NCI-H524 treated with DMSO at 0.1 percent for 48 hours (cell line): ENCODE results near the gene AKAP13.

Experiments
- DNase-seq: peaks from one replicate; lab custom pipeline; 2025; lab: John Stamatoyannopoulos, UW

The AKAP13 gene

GRCh38 chr15:85672332-85673084 lies 292.1 kb downstream of the AKAP13 start:
- no peak for DNase-seq

GRCh38 chr15:85673326-85673725 lies 292.9 kb downstream of the AKAP13 start:
- no peak for DNase-seq

DNA sequence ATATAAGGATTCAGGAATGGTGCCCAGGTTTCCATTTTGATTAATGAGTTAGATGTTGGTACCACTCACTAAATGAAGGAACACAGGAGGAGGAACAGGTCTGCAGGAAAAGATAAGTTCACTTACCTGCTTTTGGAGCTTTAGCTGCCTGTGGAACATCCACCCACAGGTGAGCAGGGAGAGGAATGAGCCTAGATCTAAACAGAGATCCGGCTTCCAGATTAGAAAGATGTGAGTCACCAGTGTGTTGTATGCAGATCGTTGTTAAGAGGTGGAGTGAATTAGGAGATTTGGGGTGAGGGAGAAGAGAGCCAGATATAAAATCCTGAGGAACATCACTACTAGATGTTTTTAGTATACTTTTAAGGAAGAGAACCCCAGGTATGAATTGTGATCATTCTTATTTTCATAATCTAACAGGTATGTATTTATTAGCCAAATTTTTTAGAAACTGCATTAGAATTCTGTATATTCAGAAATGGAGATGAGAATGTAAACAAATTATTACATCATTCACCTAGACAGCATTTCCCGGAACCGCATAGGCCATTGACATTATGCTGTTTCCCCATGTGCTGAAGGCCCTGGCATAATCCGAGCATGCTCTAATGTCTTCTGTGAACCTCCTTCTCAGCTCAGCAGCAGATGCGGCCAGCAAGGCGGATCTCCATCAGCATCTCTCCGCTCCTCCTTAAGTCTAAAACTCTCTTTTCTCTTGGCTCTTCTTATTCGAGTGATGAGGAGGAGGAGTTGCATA lies 296.1 kb downstream of the AKAP13 start:
- no peak for DNase-seq

DNA sequence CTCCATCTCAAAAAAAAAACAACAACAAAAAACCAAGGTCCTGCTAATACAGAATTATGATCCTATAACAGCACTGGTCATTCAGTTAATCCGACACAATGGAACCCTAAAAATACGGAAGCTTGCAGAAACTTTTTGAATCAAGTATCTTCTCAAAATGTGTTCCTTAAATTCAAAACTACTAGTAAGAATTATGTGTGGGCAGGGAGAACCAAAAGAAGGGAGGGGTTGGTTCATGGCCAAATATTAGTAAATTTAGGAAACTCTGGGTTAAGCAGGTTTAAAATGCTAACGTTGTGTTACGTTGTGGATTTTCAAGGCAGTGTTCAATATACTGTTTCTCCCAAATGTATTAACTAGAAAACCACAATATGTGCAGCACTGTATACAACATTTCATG lies 298.8 kb downstream of the AKAP13 start:
- DNase-seq: no peak

- DNase-seq: no peak
These were observed 301.0 kb downstream of the AKAP13 start for GRCh38 chr15:85681386-85681785.

- no peak for DNase-seq
These were observed 303.8 kb downstream of the AKAP13 start for GRCh38 chr15:85684174-85684710.

- no peak for DNase-seq
These were observed 305.0 kb downstream of the AKAP13 start for GRCh38 chr15:85685356-85685755.

DNA sequence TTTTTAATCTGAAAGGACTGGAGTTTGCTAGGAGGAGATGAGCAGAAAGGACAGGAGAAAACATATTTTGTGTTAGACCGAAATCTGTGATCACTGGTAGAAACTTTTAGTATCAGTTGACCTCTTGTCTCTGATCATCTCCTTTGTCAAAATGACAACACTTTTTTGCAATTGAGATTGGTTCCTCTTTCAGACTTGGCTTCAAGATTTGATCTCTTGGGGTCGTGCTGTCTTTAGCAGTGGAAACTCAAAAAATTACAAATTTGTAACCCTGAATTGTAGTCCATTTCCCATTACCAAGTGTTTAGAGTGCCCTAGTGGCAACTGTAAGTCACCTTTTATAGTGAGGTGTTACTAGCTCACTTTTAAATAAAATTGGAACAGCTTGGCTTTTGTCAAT lies 306.9 kb downstream of the AKAP13 start:
- DNase-seq: no peak

DNA sequence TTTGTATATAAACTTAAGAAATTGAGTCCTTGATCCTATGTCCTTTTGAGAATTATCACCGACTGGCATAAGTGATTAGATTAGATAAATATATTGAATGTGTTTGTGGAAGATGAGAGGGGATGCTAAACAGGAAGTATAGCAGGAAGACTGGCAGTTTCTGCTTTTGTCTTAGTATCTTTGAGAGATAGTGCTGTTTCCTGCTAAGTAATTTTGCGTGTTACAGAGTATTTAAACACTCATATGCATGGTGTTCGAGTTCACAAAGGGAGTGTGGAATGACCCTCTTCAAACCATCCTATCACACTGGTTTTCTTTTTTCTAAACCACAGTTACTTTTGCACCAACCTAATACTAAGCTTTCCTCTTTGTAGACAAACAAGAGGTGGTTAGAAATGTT lies 308.3 kb downstream of the AKAP13 start:
- no peak for DNase-seq

DNA sequence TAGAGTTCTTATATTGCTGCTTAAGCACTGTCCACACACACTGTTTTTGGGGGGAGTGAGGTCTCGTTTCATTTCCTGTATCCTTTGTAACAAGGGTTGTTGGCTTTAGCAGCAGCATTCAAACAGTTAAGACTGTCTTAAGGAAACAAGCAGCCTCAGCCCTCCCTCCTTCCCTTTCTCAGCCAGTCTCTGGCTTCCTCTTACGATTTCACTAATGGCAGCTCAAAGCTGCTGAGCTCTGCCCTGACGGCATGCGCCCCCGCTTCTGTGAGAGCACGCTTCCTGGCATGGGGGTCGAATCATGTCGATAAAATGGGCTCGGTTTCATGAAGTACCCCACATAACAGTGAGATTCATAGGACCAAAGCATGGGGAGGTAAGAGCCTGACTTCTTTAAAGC lies 309.3 kb downstream of the AKAP13 start:
- no peak for DNase-seq

DNA sequence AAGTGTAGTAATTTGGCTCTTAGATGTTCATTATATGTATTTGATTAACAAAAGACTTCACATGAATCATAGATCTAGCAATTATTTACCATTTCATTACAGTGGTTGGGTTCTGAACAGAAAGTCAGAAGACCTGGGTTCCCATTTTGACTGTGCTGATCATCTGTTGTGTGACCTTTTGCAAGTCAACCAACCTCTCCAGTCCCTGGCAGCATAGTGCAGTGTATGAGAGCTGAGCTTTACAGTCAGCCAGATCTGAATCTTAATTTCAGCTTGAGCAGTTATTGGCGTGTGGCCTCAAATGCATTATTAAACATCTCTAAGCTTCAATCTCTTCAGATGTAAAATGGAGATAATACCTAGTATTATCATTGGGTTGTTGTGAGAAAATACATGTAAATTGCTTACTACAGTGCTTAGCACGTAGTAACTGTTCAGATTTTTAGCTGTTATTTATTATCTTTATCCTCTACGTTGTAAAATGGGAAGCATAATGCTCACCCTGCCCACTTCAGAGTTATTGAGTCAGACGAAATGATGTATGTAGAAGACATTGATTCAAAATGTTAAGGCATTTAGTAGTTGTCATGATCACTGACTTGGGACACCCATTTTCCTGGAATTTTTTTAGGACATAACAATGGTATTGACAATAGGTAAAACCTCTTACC lies 310.3 kb downstream of the AKAP13 start:
- no peak for DNase-seq

GRCh38 chr15:85691350-85692240 lies 311.2 kb downstream of the AKAP13 start:
- no peak for DNase-seq

- DNase-seq: no peak
These were observed 311.9 kb downstream of the AKAP13 start for GRCh38 chr15:85692321-85692720.

GRCh38 chr15:85692873-85693272 lies 312.5 kb downstream of the AKAP13 start:
- DNase-seq: peak; percentile 16

DNA sequence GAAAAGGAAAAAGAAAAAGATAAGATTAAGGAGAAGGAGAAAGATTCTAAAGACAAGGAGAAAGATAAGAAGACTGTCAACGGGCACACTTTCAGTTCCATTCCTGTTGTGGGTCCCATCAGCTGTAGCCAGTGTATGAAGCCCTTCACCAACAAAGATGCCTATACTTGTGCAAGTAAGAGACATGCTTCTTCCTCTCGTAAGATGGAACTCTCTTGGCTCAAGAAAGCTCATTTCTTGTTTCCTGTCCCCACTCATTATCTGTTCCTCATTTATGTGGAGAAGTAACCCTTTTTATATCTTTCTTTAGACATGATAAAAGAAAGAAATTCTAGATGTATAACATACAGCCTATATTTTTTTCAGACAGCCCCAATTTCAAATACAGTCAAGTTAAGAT lies 312.9 kb downstream of the AKAP13 start:
- no peak for DNase-seq

- DNase-seq: no peak
These were observed 313.7 kb downstream of the AKAP13 start for GRCh38 chr15:85694091-85694490.

- DNase-seq: no peak
These were observed 320.4 kb downstream of the AKAP13 start for GRCh38 chr15:85700767-85701166.

GRCh38 chr15:85702321-85703101 lies 322.1 kb downstream of the AKAP13 start:
- no peak for DNase-seq

DNA sequence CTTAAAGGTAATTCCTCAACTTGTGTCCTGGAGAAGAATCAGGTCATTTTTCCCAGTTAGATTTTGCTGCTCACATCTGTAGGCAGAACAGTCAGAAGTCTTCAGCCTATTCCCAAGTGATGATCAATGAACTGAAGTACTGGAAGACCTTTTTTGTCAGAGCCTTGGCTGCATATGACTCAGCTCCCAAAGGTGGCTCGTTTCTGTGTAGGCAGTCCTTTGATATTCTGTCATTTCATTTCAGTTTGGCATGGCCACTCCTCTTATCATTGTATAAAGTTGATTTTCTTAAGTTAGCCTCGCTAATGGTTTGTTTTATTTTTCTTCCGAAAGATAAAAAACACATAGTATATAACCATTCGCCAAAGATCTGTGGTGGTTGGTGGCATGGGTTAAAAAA lies 323.7 kb downstream of the AKAP13 start:
- DNase-seq: no peak

DNA sequence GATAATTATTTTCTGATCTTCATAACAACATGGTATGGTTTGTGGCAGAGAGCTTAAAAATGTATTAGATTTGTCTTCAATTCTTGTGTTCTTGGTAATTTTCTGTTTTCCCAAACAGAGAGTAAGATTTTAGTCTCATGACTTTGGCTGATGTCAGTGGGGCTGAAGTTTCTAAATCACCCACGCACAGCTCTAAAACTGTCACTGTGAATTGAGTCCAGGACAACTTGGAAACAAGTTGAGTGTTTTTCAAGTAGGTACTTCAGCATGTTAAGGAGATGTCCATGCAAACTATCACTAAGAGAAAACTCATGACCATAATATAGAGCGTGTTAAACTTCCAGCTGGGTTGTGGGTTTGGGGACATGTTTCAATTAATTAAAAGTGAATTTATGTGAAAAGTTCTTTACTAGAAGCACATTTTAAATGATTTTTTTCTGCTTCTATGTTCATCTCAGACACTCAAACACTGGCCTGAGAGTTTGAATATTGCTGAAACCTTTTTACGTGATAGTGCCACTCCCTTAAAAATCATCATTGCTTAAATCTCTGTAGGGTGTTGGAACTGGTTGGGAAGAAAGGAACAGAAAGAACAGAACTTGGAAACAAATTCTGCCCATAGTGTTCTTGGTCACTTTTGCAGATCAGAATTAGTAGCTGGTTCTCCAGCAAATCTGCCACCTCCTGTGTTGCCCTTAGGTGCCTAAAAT lies 324.5 kb downstream of the AKAP13 start:
- DNase-seq: no peak
